UCSD-AML1 (cell line): ENCODE data around the gene LATS1.
A peak's percentile ranks its signal among the peaks of the same experiment; 100 is the strongest.
"Not testable (repeated sequence)": the region's sequence is repeated elsewhere in the genome, so short reads cannot be mapped to it uniquely, and the experiment has no call there.

ENCODE experiments used
- DNase-seq: peaks from one replicate; lab custom pipeline; 2025; ENCODE audit not compliant: unreplicated experiment; lab: John Stamatoyannopoulos, UW

LATS1 gene

GRCh38 chr6:149728499-149729234 is 10.8 kb upstream of the LATS1 start:
- DNase-seq: peak; percentile 65

- no peak for DNase-seq
Observed at GRCh38 chr6:149727793-149728498, 10.0 kb upstream of the LATS1 start.

- no peak for DNase-seq
Observed at GRCh38 chr6:149725785-149726184, 7.9 kb upstream of the LATS1 start.

GRCh38 chr6:149723771-149724417 is 6.0 kb upstream of the LATS1 start:
- DNase-seq: peak; percentile 28

GRCh38 chr6:149723262-149723661 is 5.4 kb upstream of the LATS1 start:
- DNase-seq: no peak

- no peak for DNase-seq
Observed at GRCh38 chr6:149719531-149719930, 1.6 kb upstream of the LATS1 start.

- DNase-seq: no peak
Observed at GRCh38 chr6:149717255-149717587, 680 bp downstream of the LATS1 start.

- DNase-seq: no peak
Observed at GRCh38 chr6:149716181-149716963, 1.5 kb downstream of the LATS1 start.

GRCh38 chr6:149714442-149714841 is 3.5 kb downstream of the LATS1 start:
- no peak for DNase-seq

- DNase-seq: no peak
Observed at GRCh38 chr6:149711711-149712110, 6.2 kb downstream of the LATS1 start.

- no peak for DNase-seq
Observed at GRCh38 chr6:149701714-149702113, 16.2 kb downstream of the LATS1 start.

GRCh38 chr6:149699150-149699549 is 18.8 kb downstream of the LATS1 start:
- DNase-seq: no peak

- DNase-seq: no peak
Observed at GRCh38 chr6:149698175-149698574, 19.7 kb downstream of the LATS1 start.

- no peak for DNase-seq
Observed at GRCh38 chr6:149696901-149697300, 21.0 kb downstream of the LATS1 start.

GRCh38 chr6:149694921-149695320 is 23.0 kb downstream of the LATS1 start:
- no peak for DNase-seq

- no peak for DNase-seq
Observed at GRCh38 chr6:149691201-149691600, 26.7 kb downstream of the LATS1 start.

GRCh38 chr6:149686230-149686629 is 31.7 kb downstream of the LATS1 start:
- no peak for DNase-seq

- DNase-seq: no peak
Observed at GRCh38 chr6:149683256-149683859, 34.5 kb downstream of the LATS1 start.

- DNase-seq: not testable (repeated sequence)
Observed at GRCh38 chr6:149681845-149682244, 36.1 kb downstream of the LATS1 start.

GRCh38 chr6:149681209-149681608 is 36.7 kb downstream of the LATS1 start:
- no peak for DNase-seq

- DNase-seq: no peak
Observed at GRCh38 chr6:149680503-149680902, 37.4 kb downstream of the LATS1 start.
